GM12872 (cell line): ENCODE results near the gene RSRC2.

Experiments
- CTCF ChIP-seq: IDR thresholded peaks from 3 replicates; pipeline ENCODE4 v1.5.1; 2011; ENCODE audit warnings: low read depth, mild to moderate bottlenecking, low read length, moderate library complexity; ENCODE audit not compliant: insufficient read depth

The RSRC2 gene

DNA sequence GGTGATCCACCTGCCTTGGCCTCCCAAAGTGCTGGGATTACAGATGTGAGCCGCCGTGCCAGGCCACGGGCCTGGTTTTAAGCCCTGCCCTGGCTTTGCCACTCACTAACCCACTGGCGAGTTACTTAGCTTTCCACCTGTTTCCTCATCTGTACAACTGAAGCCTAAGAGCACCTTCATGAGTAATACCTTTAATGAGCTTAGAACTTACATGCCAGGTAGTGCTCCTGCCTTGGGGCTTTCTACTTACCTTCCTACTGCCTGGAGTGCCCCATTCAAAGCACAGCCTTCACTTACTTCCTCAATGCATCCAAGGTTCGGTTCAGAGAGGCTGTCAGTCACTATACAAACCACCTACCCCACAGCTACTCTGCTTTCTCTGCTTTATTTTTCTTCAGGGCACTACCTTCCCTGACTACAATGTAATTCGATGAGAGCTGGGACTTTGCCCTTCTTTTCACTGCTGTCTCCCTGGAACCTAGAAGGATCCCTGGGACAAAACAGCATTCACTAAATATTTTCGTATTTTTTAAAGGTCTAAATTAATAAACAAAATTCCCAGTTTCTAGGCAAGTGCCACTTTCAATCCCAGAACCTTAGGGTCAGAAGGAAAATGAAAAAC lies 39.8 kb downstream of the RSRC2 start:
- TF ChIP-seq CTCF = no peak

- no peak for TF ChIP-seq CTCF
These were observed 42.8 kb downstream of the RSRC2 start for GRCh38 chr12:122483969-122484368.

DNA sequence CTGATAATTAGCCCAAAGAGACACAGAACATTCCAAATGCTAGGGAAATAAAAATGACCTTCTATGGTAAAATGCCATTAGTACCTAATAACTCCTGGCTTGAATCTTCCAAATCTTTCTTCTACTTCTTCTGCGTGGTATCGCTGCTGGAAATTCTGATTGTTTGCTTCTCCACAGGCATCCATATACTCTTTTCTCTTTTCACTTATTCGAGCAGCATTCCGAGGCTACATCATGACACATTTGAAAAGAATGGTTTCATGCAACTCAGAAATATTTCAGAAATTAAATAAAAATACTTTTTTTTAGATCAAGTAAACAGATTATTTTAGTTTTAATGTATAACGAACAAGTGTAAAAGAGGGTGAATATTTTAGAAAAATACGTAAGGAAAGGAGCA lies 44.9 kb downstream of the RSRC2 start:
- TF ChIP-seq CTCF = no peak

GRCh38 chr12:122480753-122481152 lies 46.0 kb downstream of the RSRC2 start:
- TF ChIP-seq CTCF = no peak

DNA sequence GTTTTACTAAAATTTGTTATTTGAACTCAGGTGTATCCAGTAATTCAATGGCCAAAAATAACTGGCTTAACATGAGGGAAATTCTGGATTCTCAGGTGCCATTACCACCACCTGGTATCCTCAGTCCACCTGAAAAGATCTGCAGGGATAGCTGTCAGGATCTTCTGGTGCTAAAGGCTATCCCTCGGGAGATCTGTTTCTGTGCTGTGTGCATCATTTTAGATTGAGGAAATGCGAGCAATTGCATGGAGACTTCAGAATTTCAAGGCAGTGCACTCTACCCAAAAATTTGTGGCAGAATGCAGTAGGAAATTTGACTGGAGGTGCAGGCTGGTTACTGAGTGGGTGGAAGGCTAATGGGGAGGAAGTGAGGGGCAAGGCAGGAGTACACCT lies 52.4 kb downstream of the RSRC2 start:
- TF ChIP-seq CTCF = no peak

DNA sequence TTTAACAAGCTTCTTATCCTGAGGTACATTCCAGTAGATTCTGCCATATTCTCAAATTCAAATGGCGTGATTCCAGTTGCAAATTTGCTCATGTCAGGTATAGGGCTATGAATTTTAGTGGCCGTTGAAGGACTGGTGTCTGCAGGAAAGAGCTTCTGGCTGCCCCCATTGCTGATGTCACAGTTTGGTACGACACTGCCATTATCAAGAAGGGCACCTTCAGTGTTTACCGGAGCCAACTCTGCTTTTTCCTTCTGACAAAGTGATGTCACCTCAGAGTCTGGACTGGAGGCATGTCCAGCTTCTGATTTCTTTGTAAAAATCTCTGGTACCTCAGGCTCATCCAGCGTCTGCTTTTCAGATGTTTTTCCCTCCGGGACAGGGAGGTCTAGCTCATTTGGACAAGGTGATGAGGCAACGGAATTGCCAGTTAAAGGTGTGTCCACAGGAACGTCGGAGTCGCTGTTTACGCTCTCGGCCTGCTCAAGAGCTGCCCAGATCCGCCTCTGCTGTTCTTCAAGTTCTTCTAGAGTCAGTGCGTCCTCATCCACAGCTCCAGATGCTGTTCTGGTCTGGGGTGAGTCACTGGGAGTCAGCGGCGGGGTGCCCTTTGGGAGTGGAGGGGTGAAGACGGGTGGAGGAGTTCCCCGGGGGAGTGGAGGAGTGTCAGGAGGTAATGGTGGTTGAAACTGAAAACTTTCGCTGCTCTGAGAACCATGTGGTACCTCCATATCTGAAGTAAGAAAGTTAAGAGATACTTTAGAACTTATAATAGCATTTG lies 53.0 kb downstream of the RSRC2 start:
- TF ChIP-seq CTCF = no peak

- peak; percentile 65 for TF ChIP-seq CTCF
These were observed 55.2 kb downstream of the RSRC2 start for GRCh38 chr12:122471324-122472226.
